ENCODE data around the gene SGTA. TPM values are rescaled to one million over a fixed set of nuclear protein-coding genes. Genes with fewer than 3 reads are reported as not detected.

Gene SGTA
- total and polyA plus RNA-seq, 12 donors: 28.2 to 104 (median 54.9) TPM

DNA sequence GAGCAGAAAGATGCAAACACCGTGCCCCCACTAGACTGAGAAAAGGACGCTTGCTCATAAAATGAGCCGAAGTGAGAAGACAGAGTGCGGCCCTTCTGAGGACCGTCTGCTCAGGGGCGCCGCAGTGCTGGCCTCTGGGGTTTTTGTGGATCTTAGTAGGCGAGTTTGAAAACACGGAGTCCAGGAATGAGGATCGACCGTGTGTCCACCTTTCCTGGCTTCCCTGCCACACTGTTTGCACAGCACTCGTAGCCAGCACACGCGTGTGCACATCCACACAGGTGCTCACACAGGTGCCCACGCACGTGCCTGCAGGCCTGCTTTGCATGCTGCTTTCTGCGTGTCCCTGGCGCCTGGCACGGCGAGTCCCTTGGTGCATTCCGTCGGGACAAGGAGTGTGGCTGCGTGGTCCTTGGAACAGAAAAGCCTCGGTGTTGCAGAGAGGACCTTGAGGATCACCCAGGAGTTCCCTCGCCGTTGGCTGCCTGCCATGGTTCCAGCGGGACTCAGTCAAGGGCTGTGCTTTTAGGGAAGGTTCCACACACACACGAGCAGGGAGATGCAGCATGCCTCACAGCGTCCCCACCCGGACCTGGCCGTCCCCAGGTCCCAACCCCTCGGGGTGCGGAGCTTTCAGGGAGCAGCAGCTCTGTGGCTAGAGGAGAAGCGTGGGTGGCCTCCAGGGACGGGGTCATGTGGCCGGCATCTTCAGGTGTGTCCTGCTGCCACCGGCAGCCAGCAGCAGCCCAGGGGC, 26.5 kb upstream of the SGTA start:
- H3K27ac ChIP-seq: no peak overlapping the region
- 67 to 96% (median 77%) methylated on average over 12 to 37 of the region's 37 CpGs for WGBS, 4 donors
- DNase-seq: peak; percentile 50 to 70 (median 67)
- H3K4me1 ChIP-seq (replicated peaks in 1 of 2): no peaks in the 10 kb centered on the region
- intact Hi-C loops (cut with DNase I): no loop called here
- TF ChIP-seq, protein P1, sequence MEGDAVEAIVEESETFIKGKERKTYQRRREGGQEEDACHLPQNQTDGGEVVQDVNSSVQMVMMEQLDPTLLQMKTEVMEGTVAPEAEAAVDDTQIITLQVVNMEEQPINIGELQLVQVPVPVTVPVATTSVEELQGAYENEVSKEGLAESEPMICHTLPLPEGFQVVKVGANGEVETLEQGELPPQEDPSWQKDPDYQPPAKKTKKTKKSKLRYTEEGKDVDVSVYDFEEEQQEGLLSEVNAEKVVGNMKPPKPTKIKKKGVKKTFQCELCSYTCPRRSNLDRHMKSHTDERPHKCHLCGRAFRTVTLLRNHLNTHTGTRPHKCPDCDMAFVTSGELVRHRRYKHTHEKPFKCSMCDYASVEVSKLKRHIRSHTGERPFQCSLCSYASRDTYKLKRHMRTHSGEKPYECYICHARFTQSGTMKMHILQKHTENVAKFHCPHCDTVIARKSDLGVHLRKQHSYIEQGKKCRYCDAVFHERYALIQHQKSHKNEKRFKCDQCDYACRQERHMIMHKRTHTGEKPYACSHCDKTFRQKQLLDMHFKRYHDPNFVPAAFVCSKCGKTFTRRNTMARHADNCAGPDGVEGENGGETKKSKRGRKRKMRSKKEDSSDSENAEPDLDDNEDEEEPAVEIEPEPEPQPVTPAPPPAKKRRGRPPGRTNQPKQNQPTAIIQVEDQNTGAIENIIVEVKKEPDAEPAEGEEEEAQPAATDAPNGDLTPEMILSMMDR (IDR thresholded peaks at IDR 0.05): no peak
- TF ChIP-seq POLR2A (IDR thresholded peaks at IDR 0.05): no peak
- H3K27me3 ChIP-seq: no peaks in the 10 kb centered on the region
- H3K9me3 ChIP-seq (replicated peaks in 1 of 3): no peaks in the 10 kb centered on the region
- no peak overlapping the region for H3K4me3 ChIP-seq
- H3K36me3 ChIP-seq (replicated peaks in 1 of 2): peaks cover 0 to 25% of the 10 kb centered on the region in 2 donors

DNA sequence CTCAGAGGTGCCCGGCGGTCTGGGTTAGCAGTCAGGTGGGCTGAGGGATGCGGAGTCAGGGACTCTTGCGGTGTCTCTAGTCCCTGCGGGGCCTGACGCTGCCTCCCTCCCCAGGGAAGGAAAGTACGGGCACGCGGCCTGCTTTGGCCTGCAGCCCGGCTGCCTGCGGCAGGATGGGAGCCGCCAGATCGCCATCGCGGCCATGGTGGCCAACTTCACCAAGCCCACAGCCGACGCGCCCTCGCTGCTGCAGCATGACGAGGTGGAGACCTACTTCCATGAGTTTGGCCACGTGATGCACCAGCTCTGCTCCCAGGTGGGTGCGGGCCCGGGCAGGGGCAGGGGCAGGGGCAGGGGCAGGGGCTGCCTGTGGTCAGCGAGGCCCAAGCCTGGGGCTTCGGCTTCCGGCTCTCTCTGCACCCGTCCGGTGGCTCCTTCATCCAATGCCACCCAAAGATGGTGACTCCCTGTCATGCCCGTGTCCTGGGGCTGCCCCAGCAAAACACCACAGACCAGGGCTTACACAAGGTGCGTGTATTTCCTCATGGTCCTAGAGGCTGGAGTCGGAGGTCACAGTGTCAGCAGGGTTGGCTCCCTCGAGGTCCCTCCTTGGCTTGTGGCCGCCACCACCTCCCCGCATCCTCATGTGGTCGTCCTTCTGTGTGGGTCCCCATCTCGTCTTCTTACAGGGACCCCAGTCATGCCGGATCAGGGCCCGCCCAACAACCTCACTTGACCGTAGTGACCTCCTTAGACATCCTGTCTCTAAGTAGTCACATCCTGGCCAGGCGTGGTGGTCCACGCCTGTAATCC, 25.3 kb upstream of the SGTA start:
- DNase-seq: no peak
- TF ChIP-seq, protein P1 (IDR thresholded peaks at IDR 0.05): no peak
- TF ChIP-seq POLR2A (IDR thresholded peaks at IDR 0.05): no peak
- peaks cover 0 to 25% of the 10 kb centered on the region in 2 donors for H3K36me3 ChIP-seq (replicated peaks in 1 of 2)
- no peaks in the 10 kb centered on the region for H3K9me3 ChIP-seq (replicated peaks in 1 of 3)
- no peak overlapping the region for H3K4me3 ChIP-seq
- no peak overlapping the region for H3K27ac ChIP-seq
- no peaks in the 10 kb centered on the region for H3K27me3 ChIP-seq
- intact Hi-C loops (cut with DNase I): no loop called here
- no peaks in the 10 kb centered on the region for H3K4me1 ChIP-seq (replicated peaks in 1 of 2)
- 91 to 98% (median 96%) methylated on average over 15 to 41 of the region's 41 CpGs for WGBS, 4 donors

DNA sequence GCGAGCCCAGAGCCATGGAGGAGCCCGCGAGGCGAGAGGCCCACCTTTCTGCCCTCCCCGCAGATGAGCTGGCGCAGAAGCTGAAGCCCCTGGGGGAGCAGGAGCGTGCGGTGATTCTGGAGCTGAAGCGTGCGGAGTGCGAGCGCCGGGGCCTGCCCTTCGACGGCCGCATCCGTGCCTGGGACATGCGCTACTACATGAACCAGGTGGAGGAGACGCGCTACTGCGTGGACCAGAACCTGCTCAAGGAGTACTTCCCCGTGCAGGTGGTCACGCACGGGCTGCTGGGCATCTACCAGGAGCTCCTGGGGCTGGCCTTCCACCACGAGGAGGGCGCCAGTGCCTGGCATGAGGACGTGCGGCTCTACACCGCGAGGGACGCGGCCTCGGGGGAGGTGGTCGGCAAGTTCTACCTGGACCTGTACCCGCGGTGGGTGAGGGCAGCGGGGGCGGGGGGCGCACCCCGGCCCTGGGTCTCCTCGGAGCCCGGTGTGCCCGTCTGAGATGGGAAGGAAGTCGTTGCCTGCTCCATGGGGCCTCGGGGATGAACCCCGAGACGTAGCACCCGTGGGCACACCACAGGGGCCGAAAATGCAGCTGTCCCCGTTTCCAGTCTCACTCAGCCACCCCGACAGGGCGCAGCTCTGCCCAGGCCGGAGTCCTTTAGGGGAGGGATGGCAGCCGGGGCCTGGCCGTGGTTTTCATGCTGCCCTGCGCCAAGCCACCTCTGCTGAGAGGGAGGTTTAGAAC, 24.5 kb upstream of the SGTA start:
- H3K4me3 ChIP-seq: no peak overlapping the region
- no peak for TF ChIP-seq POLR2A (IDR thresholded peaks at IDR 0.05)
- TF ChIP-seq, protein P1 (IDR thresholded peaks at IDR 0.05): no peak
- peaks cover 0 to 25% of the 10 kb centered on the region in 2 donors for H3K36me3 ChIP-seq (replicated peaks in 1 of 2)
- no peak overlapping the region for H3K27ac ChIP-seq
- WGBS, 4 donors: 91 to 97% (median 97%) methylated on average over 14 to 56 of the region's 56 CpGs
- H3K4me1 ChIP-seq (replicated peaks in 1 of 2): no peaks in the 10 kb centered on the region
- no peaks in the 10 kb centered on the region for H3K27me3 ChIP-seq
- no peak for DNase-seq
- intact Hi-C loops (cut with DNase I): no loop called here
- H3K9me3 ChIP-seq (replicated peaks in 1 of 3): no peaks in the 10 kb centered on the region
